Heart left ventricle (tissue), 16 donors: ENCODE results near the gene TRIM17. TPM values are rescaled to one million over a fixed set of nuclear protein-coding genes. Genes with fewer than 3 reads are reported as not detected.
A peak's percentile ranks its signal among the peaks of the same experiment; 100 is the strongest.

Source experiments
- ATAC-seq, 4 donors: fragments of 200-7000 bp; cut with Tn5 transposase; one replicate each; pipeline ENCODE4 v1.9.1; 2020 to 2022; ENCODE audit warnings: moderate library complexity in 4 of 4, mild to moderate bottlenecking in 3 of 4, moderate number of reproducible peaks in 1 of 4
- DNase-seq, 5 donors: peaks; one replicate each; pipeline ENCODE4 v3.0.0-alpha.2; 2020
- H3K27ac ChIP-seq, 12 donors: fragments of 200-600 bp; sonication (generic) in 4 of 12; one replicate each; pipeline versions ENCODE4 v1.5.0 to v1.8.0; 2016 to 2022; ENCODE audit warnings: mild to moderate bottlenecking in 2 of 12
- H3K27me3 ChIP-seq, 9 donors: fragments of 200-600 bp; sonication (generic) in 2 of 9; one replicate each; pipeline versions ENCODE4 v1.5.1 to v1.8.0; 2016 to 2022; ENCODE audit warnings: mild to moderate bottlenecking in 3 of 9
- H3K36me3 ChIP-seq, 9 donors: fragments of 200-600 bp; sonication (generic) in 2 of 9; one replicate each; pipeline versions ENCODE4 v1.5.0 to v1.8.0; 2018 to 2022; ENCODE audit warnings: mild to moderate bottlenecking in 2 of 9
- H3K4me1 ChIP-seq, 12 donors: fragments of 200-600 bp; sonication (generic) in 4 of 12; one replicate each; pipeline versions ENCODE4 v1.5.0 to v1.8.0; 2016 to 2022; ENCODE audit warnings: mild to moderate bottlenecking in 3 of 12
- H3K4me3 ChIP-seq, 12 donors: fragments of 200-600 bp; sonication (generic) in 4 of 12; one replicate each; pipeline versions ENCODE4 v1.5.0 to v1.8.0; 2017 to 2022; ENCODE audit warnings: mild to moderate bottlenecking in 9 of 12, moderate library complexity in 4 of 12
- H3K9me3 ChIP-seq, 12 donors: fragments of 200-600 bp; sonication (generic) in 4 of 12; one replicate each; pipeline versions ENCODE4 v1.5.0 to v1.8.0; 2016 to 2022; ENCODE audit warnings: mild to moderate bottlenecking in 1 of 12
- POLR2A ChIP-seq, 2 donors: fragments of 450-650 bp; IDR thresholded peaks; one replicate each; pipeline ENCODE4 v1.6.1; 2017; ENCODE audit warnings: antibody characterized with exemption in 2 of 2, mild to moderate bottlenecking in 2 of 2, moderate library complexity in 2 of 2
- WGBS, 4 donors: extraction: QIAGEN DNeasy Blood & Tissue Kit in 2 of 4; methylation state at CpG; one replicate each; pipeline versions ENCODE4 v1.1.5 to v1.1.7; 2013 to 2018; 5-methylcytosine and 5-hydroxymethylcytosine counted together
- intact Hi-C, 10 donors: fragments of 100-400 bp; cut with DNase I; formaldehyde crosslinking; loops; one replicate each; pipeline versions ENCODE4 v1.11.1 to v1.14.2; 2022
- polyA plus RNA-seq, 2 donors: library from polyadenylated mRNA; stranded (reverse); fragments of 200-250 nt; gene quantifications; one replicate each; pipeline ENCODE4 v1.2.3, GENCODE V29; 2013
- total RNA-seq, 9 donors: library from RNA; depleted of rRNA in 2 of 9; stranded (reverse); fragments of >200 nt in 2 of 9; fragmentation: NEBNext Ultra II Directional in 3 of 9; extraction: Animal tissue kit (Norgen Biotek cat#: 25700) in 3 of 9; gene quantifications; one replicate each; pipeline versions ENCODE4 v1.1.0 to v1.2.4, GENCODE V29; 2016 to 2023
- TF ChIP-seq, protein P1 (sequence below), 12 donors: fragments of 200-600 bp; sonication (generic) in 4 of 12; IDR thresholded peaks; one replicate each; pipeline versions ENCODE4 v1.5.0 to v1.8.0; 2018 to 2022; ENCODE audit warnings: antibody characterized with exemption in 12 of 12, mild to moderate bottlenecking in 5 of 12
- donor health status: ischemic (EF 13 %, LVEDD 7.1; RV severe dilation, severe dysfunction).
- donor health status: healthy with polysubstance abuse.
- donor health status: DM: no; HTN: yes; CAD: no.
- donor health status: DM: no; HTN: no; CAD: no.
- donor health status: ischemic (EF 25% LVEDD 6.9; RV normal size, moderate dysfunction).
- donor health status: ischemic (EF 25% LVEDD 5.7; RV mildly dilated, moderate dysfunction).
- donor health status: healthy.
- donor health status: DM: yes; HTN: yes; CAD: no.
- donor health status: ischemic (EF 35%, LVEDD 5.7; RV mildly dilated, moderate dysfunction).
- donor health status: nonischemic (EF 11% LVEDD 7.7; RV severe dilation, severe dysfunction).
- donor health status: DM: yes; HTN: yes; CAD: no.
- donor health status: PGD.
- donor health status: ischemic (EF 29% LVEDD 5.4; RV normal size, mild dysfunction).
- donor health status: nonischemic (EF 23%, LVEDD 6.1; RV moderate dilation, normal function).

Gene TRIM17
- total and polyA plus RNA-seq, 11 donors = 0.08 to 1.7 (median 0.39) TPM; not detected in 3

DNA sequence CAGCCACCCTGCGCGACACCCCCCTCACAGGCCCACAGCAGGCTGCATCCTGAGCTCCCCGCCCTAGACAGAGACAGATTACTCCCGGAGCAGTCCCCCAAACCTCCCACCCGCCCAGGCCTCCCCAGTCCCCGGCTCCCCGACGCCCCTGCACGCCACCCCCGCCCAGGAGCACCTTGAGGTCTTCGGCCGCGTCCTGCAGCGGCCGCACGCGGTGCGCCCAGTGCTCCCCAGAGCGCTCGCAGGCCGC, 10.8 kb downstream of the TRIM17 start:
- TF ChIP-seq, protein P1, sequence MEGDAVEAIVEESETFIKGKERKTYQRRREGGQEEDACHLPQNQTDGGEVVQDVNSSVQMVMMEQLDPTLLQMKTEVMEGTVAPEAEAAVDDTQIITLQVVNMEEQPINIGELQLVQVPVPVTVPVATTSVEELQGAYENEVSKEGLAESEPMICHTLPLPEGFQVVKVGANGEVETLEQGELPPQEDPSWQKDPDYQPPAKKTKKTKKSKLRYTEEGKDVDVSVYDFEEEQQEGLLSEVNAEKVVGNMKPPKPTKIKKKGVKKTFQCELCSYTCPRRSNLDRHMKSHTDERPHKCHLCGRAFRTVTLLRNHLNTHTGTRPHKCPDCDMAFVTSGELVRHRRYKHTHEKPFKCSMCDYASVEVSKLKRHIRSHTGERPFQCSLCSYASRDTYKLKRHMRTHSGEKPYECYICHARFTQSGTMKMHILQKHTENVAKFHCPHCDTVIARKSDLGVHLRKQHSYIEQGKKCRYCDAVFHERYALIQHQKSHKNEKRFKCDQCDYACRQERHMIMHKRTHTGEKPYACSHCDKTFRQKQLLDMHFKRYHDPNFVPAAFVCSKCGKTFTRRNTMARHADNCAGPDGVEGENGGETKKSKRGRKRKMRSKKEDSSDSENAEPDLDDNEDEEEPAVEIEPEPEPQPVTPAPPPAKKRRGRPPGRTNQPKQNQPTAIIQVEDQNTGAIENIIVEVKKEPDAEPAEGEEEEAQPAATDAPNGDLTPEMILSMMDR (IDR thresholded peaks at IDR 0.05) = no peak
- no peak for TF ChIP-seq POLR2A (IDR thresholded peaks at IDR 0.05)
- peaks cover 10 to 48% (median 24%) of the 10 kb centered on the region in 12 donors for H3K4me1 ChIP-seq
- H3K9me3 ChIP-seq = no peaks in the 10 kb centered on the region
- H3K27me3 ChIP-seq = no peaks in the 10 kb centered on the region
- H3K36me3 ChIP-seq = peaks cover 0 to 21% (median 7%) of the 10 kb centered on the region in 9 donors
- peak overlapping the region in 11 of 12 donors; percentile 82 to 94 (median 89) for H3K27ac ChIP-seq
- DNase-seq (no peak), ATAC-seq (peak in 2 of 4 donors; percentile 7 to 30)
- 0 to 1% (median 0%) methylated on average over 2 to 21 of the region's 21 CpGs for WGBS, 4 donors
- intact Hi-C loops = loop anchor here in 2 of 10 donors (2.0 to 5.0 kb wide), 2 partner anchors 51 kb away; a partner anchor contains a TSS
- peak overlapping the region; percentile 81 to 100 (median 96) for H3K4me3 ChIP-seq

DNA sequence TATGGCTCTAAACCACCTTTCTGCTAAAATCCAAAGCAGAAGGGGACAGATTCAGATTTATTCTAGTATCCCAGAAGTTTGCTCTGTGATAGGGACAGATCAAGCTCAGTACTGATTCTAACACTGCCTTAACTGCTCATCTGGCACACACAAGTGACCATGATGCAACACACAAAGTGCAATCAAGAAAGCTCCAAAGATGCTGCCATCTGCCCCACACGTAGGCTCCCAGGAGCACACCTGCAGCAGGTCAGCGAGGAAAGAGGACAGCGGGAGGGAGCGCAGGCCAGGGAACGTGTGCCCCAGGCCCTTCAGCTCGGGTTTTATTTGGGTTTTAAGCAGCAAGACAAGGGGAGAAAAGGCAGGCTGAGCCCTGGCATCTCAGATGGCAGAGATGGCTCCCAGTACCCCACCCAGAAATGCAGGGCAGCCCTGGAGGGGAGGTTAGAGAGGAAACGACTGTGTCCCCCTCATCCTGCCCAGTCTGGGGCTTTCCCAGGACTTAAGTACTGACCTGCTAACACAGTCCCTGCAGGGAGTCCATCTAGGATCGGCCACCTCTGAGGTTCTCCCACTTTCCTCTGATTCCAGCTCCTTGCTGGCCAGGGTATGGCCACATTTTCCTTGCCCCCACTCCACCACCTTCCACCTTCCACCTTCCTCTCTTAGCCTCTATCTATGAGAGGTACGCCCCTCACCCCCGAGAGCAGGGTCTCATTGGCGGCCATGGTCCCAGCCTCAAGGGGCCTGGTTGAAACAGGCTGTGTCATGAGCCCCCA, 11.3 kb downstream of the TRIM17 start:
- peak overlapping the region in 4 of 12 donors; percentile 82 to 93 (median 90) for H3K27ac ChIP-seq
- DNase-seq (no peak), ATAC-seq (no peak)
- H3K9me3 ChIP-seq = no peaks in the 10 kb centered on the region
- H3K4me1 ChIP-seq = peaks cover 10 to 52% (median 24%) of the 10 kb centered on the region in 12 donors
- peak overlapping the region; percentile 81 to 100 (median 96) for H3K4me3 ChIP-seq
- peaks cover 0 to 26% (median 10%) of the 10 kb centered on the region in 9 donors for H3K36me3 ChIP-seq
- WGBS, 4 donors = 32 to 41% (median 35%) methylated on average over 11 of the region's 11 CpGs
- intact Hi-C loops = loop anchor here in 1 of 10 donors (5.0 kb wide), 1 partner anchor 52 kb away; a partner anchor contains a TSS
- no peak for TF ChIP-seq POLR2A (IDR thresholded peaks at IDR 0.05)
- TF ChIP-seq, protein P1 (IDR thresholded peaks at IDR 0.05) = no peak
- H3K27me3 ChIP-seq = no peaks in the 10 kb centered on the region

DNA sequence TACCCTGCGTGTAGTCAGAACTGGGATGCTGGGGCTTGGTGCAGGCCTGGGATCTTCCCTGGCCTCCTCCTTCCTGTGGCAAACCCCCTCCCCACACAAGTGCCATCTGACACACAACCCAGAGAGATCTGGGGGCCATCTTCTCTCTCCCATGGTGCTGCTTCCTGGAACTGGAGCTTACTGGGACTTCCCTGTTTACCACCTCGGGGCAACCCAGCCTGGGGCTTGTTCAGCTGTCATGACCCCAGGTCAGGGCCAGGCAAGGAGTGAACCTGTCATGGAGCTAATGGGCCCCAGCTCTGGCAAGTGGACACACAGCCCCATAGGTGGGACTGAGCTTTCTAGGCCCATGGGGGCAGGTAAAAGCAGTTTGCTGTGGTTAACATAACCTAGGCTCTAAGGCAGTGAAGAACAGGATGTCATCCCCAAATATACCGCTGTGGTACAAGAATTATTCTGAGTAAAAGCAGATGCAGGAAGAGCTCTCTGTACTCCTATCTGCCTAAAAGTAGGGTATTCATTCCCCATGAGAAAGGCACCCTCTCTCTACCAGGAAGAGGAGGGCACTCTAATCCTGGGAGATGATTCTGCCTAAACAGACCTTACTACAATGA, 12.4 kb downstream of the TRIM17 start:
- H3K27me3 ChIP-seq = no peaks in the 10 kb centered on the region
- TF ChIP-seq POLR2A (IDR thresholded peaks at IDR 0.05) = no peak
- TF ChIP-seq, protein P1 (IDR thresholded peaks at IDR 0.05) = no peak
- no peak for ATAC-seq
- H3K4me3 ChIP-seq = peak overlapping the region in 4 of 12 donors; percentile 94 to 100 (median 99)
- no peak for DNase-seq
- no peaks in the 10 kb centered on the region for H3K9me3 ChIP-seq
- intact Hi-C loops = no loop called here
- whole genome bisulfite sequencing, 4 donors = 78 to 88% (median 85%) methylated on average over 2 to 3 of the region's 3 CpGs
- H3K4me1 ChIP-seq = peaks cover 10 to 52% (median 24%) of the 10 kb centered on the region in 12 donors
- peaks cover 0 to 38% (median 15%) of the 10 kb centered on the region in 9 donors for H3K36me3 ChIP-seq
- no peak overlapping the region for H3K27ac ChIP-seq

DNA sequence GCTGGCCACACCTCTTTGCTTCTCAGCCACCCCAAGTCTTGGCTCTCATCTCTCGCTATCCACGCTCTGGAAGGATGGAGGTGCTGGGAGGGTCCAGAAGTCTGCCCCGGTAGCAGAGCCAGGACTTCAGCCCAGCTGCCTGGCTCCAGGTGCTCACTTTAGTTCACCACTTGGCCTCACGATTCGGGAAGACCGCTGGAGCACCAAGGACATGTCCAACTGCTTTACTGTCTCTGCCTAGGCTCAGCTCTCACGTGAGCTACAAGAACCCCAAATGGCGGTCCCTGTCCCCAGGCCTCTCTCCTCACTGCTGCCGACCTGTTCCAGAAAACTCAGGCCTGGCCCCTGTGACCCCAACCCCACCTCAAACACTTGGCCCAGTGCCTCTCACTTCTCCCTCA, 13.4 kb downstream of the TRIM17 start:
- ATAC-seq = no peak
- H3K4me3 ChIP-seq = no peak overlapping the region
- H3K27me3 ChIP-seq = no peaks in the 10 kb centered on the region
- H3K9me3 ChIP-seq = no peaks in the 10 kb centered on the region
- 95 to 97% (median 96%) methylated on average over 9 of the region's 9 CpGs for WGBS, 4 donors
- no peak for DNase-seq
- intact Hi-C loops = no loop called here
- TF ChIP-seq POLR2A (IDR thresholded peaks at IDR 0.05) = no peak
- TF ChIP-seq, protein P1 (IDR thresholded peaks at IDR 0.05) = no peak
- peaks cover 10 to 47% (median 24%) of the 10 kb centered on the region in 12 donors for H3K4me1 ChIP-seq
- H3K36me3 ChIP-seq = peaks cover 0 to 48% (median 24%) of the 10 kb centered on the region in 9 donors
- no peak overlapping the region for H3K27ac ChIP-seq
